Activated CD4-positive, alpha-beta T cell treated with anti-CD3 and anti-CD28 coated beads, Interleukin-2, amount 50 U/mL, for 48 hours (primary cell): ENCODE results near the gene CD177.
"Not testable (repeated sequence)": the region's sequence is repeated elsewhere in the genome, so short reads cannot be mapped to it uniquely, and the experiment has no call there.

Experiments used
- DNase-seq, 2 experiments: peaks; one replicate each; pipeline ENCODE4 v3.0.0-alpha.2; 2020

CD177 gene

GRCh38 chr19:43382586-43383216 lies 29.2 kb downstream of the CD177 start:
- DNase-seq, result not testable (repeated sequence)

- not testable (repeated sequence) for DNase-seq
Observed at GRCh38 chr19:43383254-43383653, 29.8 kb downstream of the CD177 start.

GRCh38 chr19:43383759-43384158 lies 30.3 kb downstream of the CD177 start:
- not testable (repeated sequence) for DNase-seq

GRCh38 chr19:43390903-43391551 lies 37.5 kb downstream of the CD177 start:
- not testable (repeated sequence) for DNase-seq

GRCh38 chr19:43391552-43391935 lies 38.1 kb downstream of the CD177 start:
- not testable (repeated sequence) for DNase-seq

- DNase-seq, result not testable (repeated sequence)
Observed at GRCh38 chr19:43393501-43393900, 40.0 kb downstream of the CD177 start.

GRCh38 chr19:43395561-43395960 lies 42.1 kb downstream of the CD177 start:
- no peak for DNase-seq

GRCh38 chr19:43406297-43406696 lies 52.8 kb downstream of the CD177 start:
- DNase-seq, result no peak

- DNase-seq, result no peak
Observed at GRCh38 chr19:43407416-43408005, 54.0 kb downstream of the CD177 start.

- no peak for DNase-seq
Observed at GRCh38 chr19:43408043-43408442, 54.6 kb downstream of the CD177 start.

- no peak for DNase-seq
Observed at GRCh38 chr19:43409415-43409814, 55.9 kb downstream of the CD177 start.

GRCh38 chr19:43412441-43412840 lies 59.0 kb downstream of the CD177 start:
- DNase-seq, result no peak
